Neural cell (in vitro differentiated cells): ENCODE results near the gene HS3ST6. TPM values are rescaled to one million over a fixed set of nuclear protein-coding genes. Genes with fewer than 3 reads are reported as not detected.
"Not testable (repeated sequence)": the region's sequence is repeated elsewhere in the genome, so short reads cannot be mapped to it uniquely, and the experiment has no call there.

ENCODE experiments used
- H2AFZ ChIP-seq: fragments of 200-600, 300-800 bp; sonication (generic), shearing (Covaris generic); 2 replicates; pipeline ENCODE4 v1.6.0; 2014; ENCODE audit warnings: low read depth, mild to moderate bottlenecking, antibody characterized with exemption, low read length, moderate library complexity
- H3F3A ChIP-seq: fragments of 200-600 bp; shearing (Covaris generic); 2 replicates; pipeline ENCODE4 v1.6.1; 2016; ENCODE audit warnings: mild to moderate bottlenecking, moderate library complexity, mixed read lengths, antibody characterized with exemption, low read length; ENCODE audit not compliant: insufficient read depth, poor library complexity, severe bottlenecking
- H3K27ac ChIP-seq: fragments of 200-600, 300-800 bp; sonication (generic), shearing (Covaris generic); 2 replicates; pipeline ENCODE4 v1.5.1; 2014; ENCODE audit warnings: mild to moderate bottlenecking, low read length, moderate library complexity
- H3K27me3 ChIP-seq: fragments of 300-800, 200-600 bp; sonication (generic), shearing (Covaris generic); 2 replicates; pipeline ENCODE4 v1.6.0; 2014; ENCODE audit warnings: mild to moderate bottlenecking, low read depth, low read length, moderate library complexity; ENCODE audit not compliant: insufficient read depth
- H3K36me3 ChIP-seq: fragments of 300-800, 200-600 bp; sonication (generic), shearing (Covaris generic); 2 replicates; pipeline ENCODE4 v1.5.1; 2014; ENCODE audit warnings: mild to moderate bottlenecking, antibody characterized with exemption, low read length, moderate library complexity; ENCODE audit not compliant: insufficient read depth
- H3K4me2 ChIP-seq: fragments of 300-800, 200-600 bp; sonication (generic), shearing (Covaris generic); 2 replicates; pipeline ENCODE4 v1.6.0; 2014; ENCODE audit warnings: mild to moderate bottlenecking, low read length
- H3K4me3 ChIP-seq: fragments of 300-800, 200-600 bp; sonication (generic), shearing (Covaris generic); 2 replicates; pipeline ENCODE4 v1.5.1; 2014; ENCODE audit warnings: mild to moderate bottlenecking, low read length, moderate library complexity
- H3K79me2 ChIP-seq: fragments of 200-600 bp; shearing (Covaris generic); replicated peaks from 2 replicates; pipeline ENCODE4 v1.6.0; 2014; ENCODE audit warnings: mild to moderate bottlenecking, low read length, moderate library complexity; ENCODE audit not compliant: insufficient read depth
- H3K9ac ChIP-seq: fragments of 300-800, 200-600 bp; sonication (generic), shearing (Covaris generic); 2 replicates; pipeline ENCODE4 v1.6.1; 2016; ENCODE audit warnings: mild to moderate bottlenecking, low read length, mixed read lengths
- H3K9me2 ChIP-seq: fragments of 200-600 bp; shearing (Covaris generic); 2 replicates; pipeline ENCODE4 v1.6.1; 2016; ENCODE audit warnings: mild to moderate bottlenecking, low read length, mixed read lengths; ENCODE audit not compliant: insufficient read depth
- H3K9me3 ChIP-seq: fragments of 200-600, 300-800 bp; sonication (generic), shearing (Covaris generic); 2 replicates; pipeline ENCODE4 v1.6.1; 2016; ENCODE audit warnings: mild to moderate bottlenecking, mixed run types, low read length, moderate library complexity, mixed read lengths
- H4K20me1 ChIP-seq: fragments of 200-600 bp; shearing (Covaris generic); 2 replicates; pipeline ENCODE4 v1.6.1; 2016; ENCODE audit warnings: mild to moderate bottlenecking, mixed run types; ENCODE audit not compliant: insufficient read depth
- EP300 ChIP-seq: fragments of 450-650 bp; conservative IDR thresholded peaks from 2 replicates; pipeline ENCODE4 v1.6.1; 2014; ENCODE audit warnings: antibody characterized with exemption, mild to moderate bottlenecking, moderate library complexity; ENCODE audit not compliant: poor library complexity, severe bottlenecking
- EZH2 ChIP-seq: fragments of 200-600, 300-800 bp; shearing (Covaris generic), sonication (generic); IDR thresholded peaks from 2 replicates; pipeline ENCODE4 v1.6.1; 2014; ENCODE audit warnings: antibody characterized with exemption, low read length, borderline replicate concordance, mild to moderate bottlenecking; ENCODE audit not compliant: insufficient read depth, poor library complexity, severe bottlenecking
- MXI1 ChIP-seq: fragments of 450-650 bp; conservative IDR thresholded peaks from 2 replicates; pipeline ENCODE4 v1.6.1; 2014; ENCODE audit warnings: antibody characterized with exemption, mild to moderate bottlenecking; ENCODE audit not compliant: poor library complexity, severe bottlenecking
- POLR2AphosphoS5 ChIP-seq: IDR thresholded peaks from 2 replicates; pipeline ENCODE4 v1.6.1; 2012
- RAD21 ChIP-seq: fragments of 450-650 bp; conservative IDR thresholded peaks from 2 replicates; pipeline ENCODE4 v1.6.1; 2014; ENCODE audit warnings: antibody characterized with exemption, mild to moderate bottlenecking, moderate library complexity
- REST ChIP-seq: IDR thresholded peaks from 2 replicates; pipeline ENCODE4 v1.6.1; 2012; ENCODE audit warnings: borderline replicate concordance
- SMC3 ChIP-seq: fragments of 450-650 bp; conservative IDR thresholded peaks from 2 replicates; pipeline ENCODE4 v1.6.1; 2014; ENCODE audit warnings: antibody characterized with exemption, mild to moderate bottlenecking, moderate library complexity; ENCODE audit not compliant: poor library complexity
- TAF1 ChIP-seq: IDR thresholded peaks from 2 replicates; pipeline ENCODE4 v1.6.1; 2012; ENCODE audit warnings: low read depth
- polyA plus RNA-seq: library from polyadenylated mRNA; depleted of rRNA; stranded (reverse); fragments of >200 nt; gene quantifications from 2 replicates; pipeline ENCODE4 v1.2.3, GENCODE V29; 2014
- TF ChIP-seq, protein P1 (sequence below): fragments of 450-650 bp; IDR thresholded peaks from 2 replicates; pipeline ENCODE4 v1.5.1; 2014; ENCODE audit warnings: antibody characterized with exemption, mild to moderate bottlenecking, moderate library complexity; ENCODE audit not compliant: poor library complexity, severe bottlenecking

The HS3ST6 gene
- polyA plus RNA-seq, 1 donor from 2014 or later, result not detected

DNA sequence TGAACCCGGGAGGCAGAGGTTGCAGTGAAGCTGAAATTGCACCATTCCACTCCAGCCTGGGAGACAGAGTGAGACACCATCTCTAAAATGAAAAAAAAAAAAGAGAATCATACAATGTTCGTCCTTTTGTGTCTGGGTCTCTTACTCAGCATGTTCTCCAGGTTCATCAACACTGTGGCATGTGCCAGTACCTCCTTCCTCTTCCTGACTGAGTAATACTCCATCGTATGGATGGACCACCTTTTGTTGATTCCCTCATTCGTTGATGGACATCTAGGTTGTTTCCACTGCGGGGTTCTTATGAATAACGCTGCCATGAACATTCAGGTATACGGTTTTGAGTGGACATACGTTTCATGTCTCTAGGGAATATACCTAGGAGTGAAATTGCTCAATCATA, 4.1 kb upstream of the HS3ST6 start:
- H3K9me3 ChIP-seq, result no peaks in the 10 kb centered on the region
- no peak overlapping the region for H3K27ac ChIP-seq
- TF ChIP-seq SMC3, result no peak
- TF ChIP-seq, protein P1, sequence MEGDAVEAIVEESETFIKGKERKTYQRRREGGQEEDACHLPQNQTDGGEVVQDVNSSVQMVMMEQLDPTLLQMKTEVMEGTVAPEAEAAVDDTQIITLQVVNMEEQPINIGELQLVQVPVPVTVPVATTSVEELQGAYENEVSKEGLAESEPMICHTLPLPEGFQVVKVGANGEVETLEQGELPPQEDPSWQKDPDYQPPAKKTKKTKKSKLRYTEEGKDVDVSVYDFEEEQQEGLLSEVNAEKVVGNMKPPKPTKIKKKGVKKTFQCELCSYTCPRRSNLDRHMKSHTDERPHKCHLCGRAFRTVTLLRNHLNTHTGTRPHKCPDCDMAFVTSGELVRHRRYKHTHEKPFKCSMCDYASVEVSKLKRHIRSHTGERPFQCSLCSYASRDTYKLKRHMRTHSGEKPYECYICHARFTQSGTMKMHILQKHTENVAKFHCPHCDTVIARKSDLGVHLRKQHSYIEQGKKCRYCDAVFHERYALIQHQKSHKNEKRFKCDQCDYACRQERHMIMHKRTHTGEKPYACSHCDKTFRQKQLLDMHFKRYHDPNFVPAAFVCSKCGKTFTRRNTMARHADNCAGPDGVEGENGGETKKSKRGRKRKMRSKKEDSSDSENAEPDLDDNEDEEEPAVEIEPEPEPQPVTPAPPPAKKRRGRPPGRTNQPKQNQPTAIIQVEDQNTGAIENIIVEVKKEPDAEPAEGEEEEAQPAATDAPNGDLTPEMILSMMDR, result no peak
- H3K36me3 ChIP-seq, result no peaks in the 10 kb centered on the region
- no peaks in the 10 kb centered on the region for H3F3A ChIP-seq
- no peaks in the 10 kb centered on the region for H3K79me2 ChIP-seq
- peaks cover 47% of the 10 kb centered on the region for H3K27me3 ChIP-seq
- H3K9ac ChIP-seq, result no peak overlapping the region
- H4K20me1 ChIP-seq, result no peaks in the 10 kb centered on the region
- no peak overlapping the region for H3K4me3 ChIP-seq
- H3K9me2 ChIP-seq, result no peaks in the 10 kb centered on the region
- H2AFZ ChIP-seq, result no peak overlapping the region
- no peak overlapping the region for H3K4me2 ChIP-seq

GRCh38 chr16:1920727-1921171, 2.5 kb upstream of the HS3ST6 start:
- H3K36me3 ChIP-seq, result no peaks in the 10 kb centered on the region
- no peaks in the 10 kb centered on the region for H4K20me1 ChIP-seq
- peaks cover 63% of the 10 kb centered on the region for H3K27me3 ChIP-seq
- no peak overlapping the region for H3K4me3 ChIP-seq
- H2AFZ ChIP-seq, result no peak overlapping the region
- no peaks in the 10 kb centered on the region for H3K9me2 ChIP-seq
- no peak overlapping the region for H3K9ac ChIP-seq
- no peaks in the 10 kb centered on the region for H3K79me2 ChIP-seq
- no peaks in the 10 kb centered on the region for H3K9me3 ChIP-seq
- TF ChIP-seq POLR2AphosphoS5, result no peak
- TF ChIP-seq, protein P1, result no peak
- TF ChIP-seq RAD21, result no peak
- TF ChIP-seq SMC3, result no peak
- no peak for TF ChIP-seq MXI1
- TF ChIP-seq EZH2, result no peak
- TF ChIP-seq EP300, result no peak
- no peak for TF ChIP-seq TAF1
- no peak for TF ChIP-seq REST
- H3K27ac ChIP-seq, result no peak overlapping the region
- H3F3A ChIP-seq, result no peaks in the 10 kb centered on the region
- H3K4me2 ChIP-seq, result no peak overlapping the region

GRCh38 chr16:1920122-1920521, 1.9 kb upstream of the HS3ST6 start:
- H3K9me2 ChIP-seq, H3K4me2 ChIP-seq, H3K9ac ChIP-seq, H3F3A ChIP-seq, H4K20me1 ChIP-seq, H3K9me3 ChIP-seq, H3K4me3 ChIP-seq, H3K36me3 ChIP-seq, H3K79me2 ChIP-seq, H3K27ac ChIP-seq, H2AFZ ChIP-seq: not testable (repeated sequence)
- H3K27me3 ChIP-seq, result peaks cover 67% of the 10 kb centered on the region
